Testis (tissue), 3 donors: ENCODE data around the gene RPP38. TPM values are rescaled to one million over a fixed set of nuclear protein-coding genes. Genes with fewer than 3 reads are reported as not detected.

Experiments used
- DNase-seq: peaks from one replicate; pipeline ENCODE4 v3.0.0-alpha.2; 2019
- H3K27ac ChIP-seq, 2 donors: fragments of 200-600 bp; sonication (generic); one replicate each; pipeline ENCODE4 v1.5.1; 2019
- H3K27me3 ChIP-seq: fragments of 200-600 bp; sonication (generic); one replicate; pipeline ENCODE4 v1.5.1; 2019
- H3K36me3 ChIP-seq: fragments of 200-600 bp; sonication (generic); one replicate; pipeline ENCODE4 v1.5.1; 2017; ENCODE audit warnings: low read depth; ENCODE audit errors: missing control alignments
- H3K4me1 ChIP-seq: fragments of 200-600 bp; sonication (generic); one replicate; pipeline ENCODE4 v1.5.1; 2019
- H3K4me3 ChIP-seq, 2 donors: fragments of 200-600 bp; sonication (generic); one replicate each; pipeline ENCODE4 v1.5.1; 2017 to 2019
- H3K9me3 ChIP-seq: fragments of 200-600 bp; sonication (generic); one replicate; pipeline ENCODE4 v1.5.1; 2017
- POLR2A ChIP-seq: fragments of 450-650 bp; IDR thresholded peaks from one replicate; pipeline ENCODE4 v1.6.1; 2017; ENCODE audit warnings: antibody characterized with exemption, mild to moderate bottlenecking, moderate library complexity
- WGBS, 2 donors: methylation state at CpG; one replicate each; pipeline ENCODE4 v1.1.5; 2018; 5-methylcytosine and 5-hydroxymethylcytosine counted together
- intact Hi-C: fragments of 100-400 bp; cut with DNase I; formaldehyde crosslinking; loops from one replicate; pipeline ENCODE4 v1.15.1; 2023; ENCODE audit warnings: low total_unique reads
- polyA plus RNA-seq: library from polyadenylated mRNA; stranded (reverse); fragments of 350-450 nt; fragmentation: Illumina TruSeq; extraction: RNeasy Lipid Tissue Mini Kit (QIAGEN cat#74804); gene quantifications from one replicate; pipeline ENCODE4 v1.2.3, GENCODE V29; 2014; ENCODE audit warnings: low read depth, low replicate concordance; ENCODE audit not compliant: insufficient read depth
- total RNA-seq, 2 donors: library from RNA; depleted of rRNA; stranded (reverse); fragments of >200 nt; gene quantifications; one replicate each; pipeline ENCODE4 v1.2.3, GENCODE V29; 2016
- TF ChIP-seq, protein P1 (sequence below), 3 experiments: fragments of 450-650 bp in 2 of 3; fragments of 200-600 bp in 1 of 3; sonication (generic) in 1 of 3; IDR thresholded peaks; one replicate each; pipeline ENCODE4 v1.5.1; 2016 to 2019; ENCODE audit warnings: antibody characterized with exemption in 3 of 3, mild to moderate bottlenecking in 2 of 3, moderate library complexity in 1 of 3

Gene RPP38
- total and polyA plus RNA-seq, 3 donors from 2014 or later = 30.3 to 73.4 (median 41.4) TPM

DNA sequence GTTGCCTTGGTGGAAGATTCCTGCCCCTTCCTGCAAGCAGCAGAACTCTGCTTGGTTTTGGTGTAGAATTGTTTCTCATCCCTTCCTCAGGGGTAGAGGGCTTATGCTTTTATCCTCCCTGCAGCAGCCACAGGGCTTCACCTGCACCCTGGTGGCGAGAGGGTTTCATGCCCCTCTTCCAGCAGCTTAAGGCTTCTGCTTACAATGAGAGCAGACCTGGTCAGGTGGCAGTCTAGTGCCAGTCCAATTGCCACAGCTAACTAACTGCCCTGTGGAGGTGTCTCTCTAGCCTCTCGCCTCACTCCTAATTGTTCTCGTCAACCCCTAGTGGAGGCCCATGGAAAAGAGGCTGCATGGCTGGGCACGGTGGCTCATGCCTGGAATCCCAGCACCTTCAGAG, 27.9 kb upstream of the RPP38 start:
- Histone ChIP-seq H3K27me3 (no peaks in the 10 kb centered on the region), H3K9me3 (no peaks in the 10 kb centered on the region), H3K4me3 (no peak overlapping the region), H3K27ac (no peak overlapping the region), H3K36me3 (no peaks in the 10 kb centered on the region), H3K4me1 (no peaks in the 10 kb centered on the region)
- DNase-seq = no peak
- 81 to 89% methylated on average over 4 of the region's 4 CpGs for whole genome bisulfite sequencing, 2 donors
- TF ChIP-seq, protein P1, sequence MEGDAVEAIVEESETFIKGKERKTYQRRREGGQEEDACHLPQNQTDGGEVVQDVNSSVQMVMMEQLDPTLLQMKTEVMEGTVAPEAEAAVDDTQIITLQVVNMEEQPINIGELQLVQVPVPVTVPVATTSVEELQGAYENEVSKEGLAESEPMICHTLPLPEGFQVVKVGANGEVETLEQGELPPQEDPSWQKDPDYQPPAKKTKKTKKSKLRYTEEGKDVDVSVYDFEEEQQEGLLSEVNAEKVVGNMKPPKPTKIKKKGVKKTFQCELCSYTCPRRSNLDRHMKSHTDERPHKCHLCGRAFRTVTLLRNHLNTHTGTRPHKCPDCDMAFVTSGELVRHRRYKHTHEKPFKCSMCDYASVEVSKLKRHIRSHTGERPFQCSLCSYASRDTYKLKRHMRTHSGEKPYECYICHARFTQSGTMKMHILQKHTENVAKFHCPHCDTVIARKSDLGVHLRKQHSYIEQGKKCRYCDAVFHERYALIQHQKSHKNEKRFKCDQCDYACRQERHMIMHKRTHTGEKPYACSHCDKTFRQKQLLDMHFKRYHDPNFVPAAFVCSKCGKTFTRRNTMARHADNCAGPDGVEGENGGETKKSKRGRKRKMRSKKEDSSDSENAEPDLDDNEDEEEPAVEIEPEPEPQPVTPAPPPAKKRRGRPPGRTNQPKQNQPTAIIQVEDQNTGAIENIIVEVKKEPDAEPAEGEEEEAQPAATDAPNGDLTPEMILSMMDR (IDR thresholded peaks at IDR 0.05) = no peak
- intact Hi-C loops = no loop called here

DNA sequence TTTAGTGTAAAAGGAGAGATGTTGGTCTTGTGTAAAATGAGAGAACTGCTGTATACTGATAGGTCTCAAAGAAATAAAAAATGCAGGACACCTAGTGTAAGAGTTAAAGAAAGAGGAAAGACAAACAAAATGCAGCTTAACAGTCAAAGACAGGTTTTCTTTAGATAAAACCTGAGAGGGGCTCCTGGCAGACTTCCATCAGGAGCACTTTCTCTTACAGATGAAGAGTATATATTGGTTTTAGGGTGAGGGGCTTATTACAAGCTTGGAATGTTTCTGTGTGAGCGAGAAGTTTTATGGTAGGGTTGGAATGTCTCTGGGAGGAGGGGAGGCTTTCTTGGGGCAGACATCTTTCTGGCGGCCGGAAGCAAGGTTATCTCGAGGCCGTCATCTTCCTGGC, 24.8 kb upstream of the RPP38 start:
- Histone ChIP-seq H3K9me3 (no peaks in the 10 kb centered on the region), H3K27me3 (no peaks in the 10 kb centered on the region), H3K4me3 (no peak overlapping the region), H3K4me1 (no peaks in the 10 kb centered on the region), H3K27ac (no peak overlapping the region), H3K36me3 (no peaks in the 10 kb centered on the region)
- intact Hi-C loops = no loop called here
- WGBS, 2 donors = 84 to 94% methylated on average over 5 of the region's 5 CpGs
- TF ChIP-seq POLR2A = no peak
- TF ChIP-seq, protein P1 (IDR thresholded peaks at IDR 0.05) = no peak
- no peak for DNase-seq

DNA sequence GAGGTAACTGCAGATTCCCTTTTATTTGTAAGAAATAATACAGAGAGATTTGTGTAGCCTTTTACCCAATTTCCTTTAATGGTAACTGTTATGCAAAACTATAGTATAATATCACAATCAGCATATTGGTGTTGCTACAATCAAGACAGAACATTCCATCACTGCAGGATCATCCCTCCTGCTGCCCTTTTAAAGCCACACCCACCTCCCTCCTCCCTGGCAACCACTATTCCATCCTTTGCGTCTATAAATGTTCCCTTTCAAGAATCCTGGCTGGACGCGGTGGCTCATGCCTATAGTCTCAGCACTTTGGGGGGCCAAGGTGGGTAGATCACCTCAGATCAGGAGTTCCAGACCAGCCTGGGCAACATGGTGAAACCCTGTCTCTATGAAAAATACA, 21.7 kb upstream of the RPP38 start:
- WGBS, 2 donors = 91 to 97% methylated on average over 3 of the region's 3 CpGs

DNA sequence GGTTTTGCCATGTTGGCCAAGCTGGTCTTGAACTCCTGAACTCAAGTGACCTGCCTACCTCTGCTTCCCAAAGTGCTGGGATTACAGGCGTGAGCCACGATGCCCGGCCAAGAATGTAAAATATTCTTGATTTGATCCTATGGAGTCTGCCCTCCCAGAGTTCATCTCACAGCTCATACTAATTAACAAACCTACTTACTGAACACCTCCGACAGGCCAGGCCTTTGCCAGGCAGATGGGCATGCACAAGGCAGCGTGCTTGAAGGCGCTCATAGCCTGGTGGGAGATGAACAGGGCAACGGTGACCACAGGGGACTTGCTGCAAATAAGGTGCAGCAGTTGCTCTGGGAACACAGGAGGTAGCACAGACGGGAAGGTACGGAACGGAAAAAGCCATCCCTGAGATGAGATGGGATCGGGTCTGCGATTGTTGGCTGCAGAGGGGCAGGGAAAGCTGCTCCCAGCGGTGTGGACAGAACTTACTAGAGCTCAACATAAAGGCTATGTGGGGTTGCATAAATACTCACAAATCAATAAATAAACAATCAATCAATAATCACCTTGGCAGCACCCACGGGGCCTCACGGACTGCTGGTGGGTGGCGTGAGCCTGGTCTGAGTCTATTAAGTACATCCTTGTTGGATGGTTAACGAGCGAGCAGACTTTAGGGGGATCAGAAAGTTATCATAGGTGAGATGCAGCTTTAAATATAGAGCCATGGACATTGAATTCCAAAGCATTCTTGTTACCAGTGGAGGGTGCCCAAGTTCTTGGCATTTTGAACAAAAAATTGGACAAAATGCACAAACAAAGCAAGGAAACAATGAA, 13.3 kb upstream of the RPP38 start:
- peak overlapping the region; percentile 39 to 62 for H3K27ac ChIP-seq
- H3K27me3 ChIP-seq = no peaks in the 10 kb centered on the region
- TF ChIP-seq, protein P1 (IDR thresholded peaks at IDR 0.05) = no peak
- TF ChIP-seq POLR2A = no peak
- DNase-seq = no peak
- WGBS, 2 donors = 37 to 42% methylated on average over 14 to 18 of the region's 18 CpGs
- H3K4me3 ChIP-seq = peak overlapping the region; percentile 36 to 47
- no peaks in the 10 kb centered on the region for H3K9me3 ChIP-seq
- H3K36me3 ChIP-seq = no peaks in the 10 kb centered on the region
- intact Hi-C loops = no loop called here
- peaks cover 4% of the 10 kb centered on the region for H3K4me1 ChIP-seq

More for the DNA sequence above, 21.7 kb upstream of the RPP38 start:
- intact Hi-C loops = no loop called here
- Histone ChIP-seq H3K27ac (no peak overlapping the region), H3K36me3 (no peaks in the 10 kb centered on the region), H3K4me3 (no peak overlapping the region), H3K4me1 (no peaks in the 10 kb centered on the region), H3K9me3 (no peaks in the 10 kb centered on the region), H3K27me3 (no peaks in the 10 kb centered on the region)
- no peak for DNase-seq
- TF ChIP-seq POLR2A = no peak
- TF ChIP-seq, protein P1 (IDR thresholded peaks at IDR 0.05) = no peak

DNA sequence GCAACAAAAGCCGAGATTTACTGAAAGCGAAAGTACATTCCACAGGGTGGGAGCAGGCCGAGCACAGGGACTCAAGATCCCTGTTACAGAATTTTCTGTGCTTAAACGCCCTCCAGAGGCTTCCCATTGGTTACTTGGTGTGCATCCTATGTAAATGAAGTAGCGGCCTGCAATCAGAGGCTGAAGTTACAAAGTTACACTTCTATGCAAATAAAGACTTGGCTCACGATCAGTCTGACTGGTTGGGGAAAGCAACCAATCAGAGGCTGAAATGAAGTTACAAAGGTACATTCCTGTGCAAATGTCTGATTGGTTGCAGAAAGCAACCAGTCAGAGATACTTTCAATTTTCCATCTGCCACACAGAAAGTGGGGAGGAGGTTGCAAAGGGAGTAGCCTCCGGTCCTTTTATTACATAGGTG, 12.6 kb upstream of the RPP38 start:
- DNase-seq = peak; percentile 90
- Histone ChIP-seq H3K27me3 (no peaks in the 10 kb centered on the region), H3K9me3 (no peaks in the 10 kb centered on the region), H3K4me3 (peak overlapping the region; percentile 36 to 47), H3K27ac (peak overlapping the region; percentile 39 to 62), H3K36me3 (no peaks in the 10 kb centered on the region), H3K4me1 (peaks cover 4% of the 10 kb centered on the region)
- intact Hi-C loops = no loop called here
- TF ChIP-seq, protein P1 (IDR thresholded peaks at IDR 0.05) = no peak
- TF ChIP-seq POLR2A = no peak
- WGBS, 2 donors = 2 to 4% methylated on average over 7 of the region's 7 CpGs
